ENCODE measurements around the gene PRR18.

The PRR18 gene

DNA sequence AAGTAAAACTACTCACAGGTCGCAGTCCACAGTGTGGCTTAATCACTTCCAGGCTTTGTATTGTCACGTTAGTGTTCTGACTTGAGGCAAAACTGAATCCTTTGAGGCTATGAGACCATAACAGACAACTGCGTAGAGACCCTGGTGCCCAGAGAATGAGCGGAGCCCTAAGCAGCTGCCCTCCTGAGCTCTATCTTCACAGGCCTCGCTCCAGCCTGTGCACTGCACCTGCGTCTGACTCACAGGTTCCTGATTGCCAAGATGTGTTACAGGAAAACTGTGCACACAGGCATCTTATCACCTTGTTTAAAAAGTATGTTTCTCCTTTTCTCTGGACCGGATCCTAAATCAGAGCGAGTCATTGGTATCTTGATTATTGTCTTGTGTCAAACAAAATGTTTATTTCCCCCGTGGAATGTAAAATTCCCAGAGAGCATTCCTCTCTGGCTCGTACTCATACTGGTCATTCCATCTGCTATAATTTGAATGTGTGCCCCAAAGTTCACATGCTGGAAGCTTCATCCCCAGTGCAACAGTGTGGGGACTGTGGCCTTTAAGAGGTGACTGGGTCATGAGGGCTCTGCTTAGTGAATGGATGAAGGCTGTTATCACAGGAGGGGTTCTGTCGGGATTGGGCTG, 25.7 kb downstream of the PRR18 start:
- FAIRE-seq, result no peak
- no peak for DNase-seq (ENCODE audit: insufficient read length)
- TF ChIP-seq POLR2A (IDR thresholded peaks at IDR 0.05; ENCODE audit: low read depth, low read length) (no peak), POLR2AphosphoS5 (IDR thresholded peaks at IDR 0.05; ENCODE audit: low read depth, low read length) (no peak), TAF1 (IDR thresholded peaks at IDR 0.05; ENCODE audit: borderline replicate concordance, low read depth, low read length) (no peak)

- TF ChIP-seq POLR2A (IDR thresholded peaks at IDR 0.05; ENCODE audit: low read depth, low read length), result no peak
- no peak for TF ChIP-seq TAF1 (IDR thresholded peaks at IDR 0.05; ENCODE audit: borderline replicate concordance, low read depth, low read length)
- no peak for TF ChIP-seq POLR2AphosphoS5 (IDR thresholded peaks at IDR 0.05; ENCODE audit: low read depth, low read length)
- FAIRE-seq, result no peak
- no peak for DNase-seq (ENCODE audit: insufficient read length)
Measured at GRCh38 chr6:166281104-166281503, 27.1 kb downstream of the PRR18 start.

GRCh38 chr6:166279393-166279679, 28.9 kb downstream of the PRR18 start:
- FAIRE-seq (no peak), DNase-seq (ENCODE audit: insufficient read length) (no peak)
- TF ChIP-seq POLR2A (IDR thresholded peaks at IDR 0.05; ENCODE audit: low read depth, low read length), result no peak
- TF ChIP-seq POLR2AphosphoS5 (IDR thresholded peaks at IDR 0.05; ENCODE audit: low read depth, low read length), result no peak
- TF ChIP-seq TAF1 (IDR thresholded peaks at IDR 0.05; ENCODE audit: borderline replicate concordance, low read depth, low read length), result no peak

- no peak for DNase-seq (ENCODE audit: insufficient read length)
- peak; percentile 87 for FAIRE-seq
- TF ChIP-seq POLR2A (IDR thresholded peaks at IDR 0.05; ENCODE audit: low read depth, low read length), result no peak
- TF ChIP-seq POLR2AphosphoS5 (IDR thresholded peaks at IDR 0.05; ENCODE audit: low read depth, low read length), result no peak
- no peak for TF ChIP-seq TAF1 (IDR thresholded peaks at IDR 0.05; ENCODE audit: borderline replicate concordance, low read depth, low read length)
Measured at GRCh38 chr6:166278579-166279392, 29.4 kb downstream of the PRR18 start.

DNA sequence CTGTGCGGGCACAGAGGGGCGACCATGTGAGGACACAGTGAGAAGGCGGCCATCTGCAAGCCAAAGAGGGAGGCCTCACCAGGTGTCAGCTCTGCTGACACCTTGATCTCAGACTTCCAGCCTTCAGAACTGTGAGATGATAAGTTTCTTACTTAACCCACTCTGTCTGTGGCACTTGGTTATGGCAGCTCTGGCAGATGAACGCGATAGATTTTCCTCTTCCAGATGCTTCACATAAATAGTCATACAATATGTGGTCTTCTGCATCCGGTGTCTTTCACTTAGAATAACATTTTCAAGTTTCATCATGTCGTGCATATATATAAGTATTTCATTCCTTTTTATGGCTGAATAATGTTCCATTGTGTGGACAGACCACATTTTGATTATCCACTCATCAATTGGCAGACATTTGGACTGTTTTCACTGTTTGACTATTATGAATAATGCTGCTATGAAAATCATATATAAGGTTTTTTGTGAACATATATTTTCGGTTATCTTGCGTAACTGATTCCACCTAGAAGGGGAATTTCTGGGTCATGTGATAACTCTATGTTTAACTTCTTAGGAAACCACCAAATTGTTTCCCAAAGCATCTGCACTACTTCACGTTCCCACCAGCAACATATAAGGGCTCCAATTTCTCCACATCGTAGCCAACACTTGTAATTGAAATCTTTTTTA, 30.2 kb downstream of the PRR18 start:
- TF ChIP-seq TAF1 (IDR thresholded peaks at IDR 0.05; ENCODE audit: borderline replicate concordance, low read depth, low read length) (no peak), POLR2AphosphoS5 (IDR thresholded peaks at IDR 0.05; ENCODE audit: low read depth, low read length) (no peak), POLR2A (IDR thresholded peaks at IDR 0.05; ENCODE audit: low read depth, low read length) (no peak)
- DNase-seq (ENCODE audit: insufficient read length), result no peak
- FAIRE-seq, result no peak

DNA sequence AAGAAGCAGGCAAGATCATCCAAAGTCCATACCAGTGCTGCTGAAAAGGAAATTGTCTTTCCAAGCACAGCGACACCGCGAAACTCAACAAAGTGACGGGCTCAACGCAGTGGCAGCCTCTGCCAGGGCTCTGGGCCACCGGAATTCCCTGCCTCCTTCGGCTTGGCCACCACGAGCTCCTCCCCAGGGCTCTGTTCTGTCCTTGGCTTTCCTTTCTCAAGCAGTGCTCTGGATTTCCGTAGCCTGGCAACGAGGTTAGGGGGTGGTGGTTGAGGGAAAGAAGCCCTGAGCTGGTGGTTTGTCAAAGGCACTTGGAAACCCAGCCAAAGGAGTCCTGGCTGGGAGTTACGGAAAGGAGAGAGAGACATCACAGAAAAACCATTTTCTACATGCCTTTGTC, 31.2 kb downstream of the PRR18 start:
- no peak for DNase-seq (ENCODE audit: insufficient read length)
- TF ChIP-seq POLR2AphosphoS5 (IDR thresholded peaks at IDR 0.05; ENCODE audit: low read depth, low read length), result no peak
- no peak for TF ChIP-seq POLR2A (IDR thresholded peaks at IDR 0.05; ENCODE audit: low read depth, low read length)
- no peak for TF ChIP-seq TAF1 (IDR thresholded peaks at IDR 0.05; ENCODE audit: borderline replicate concordance, low read depth, low read length)
- FAIRE-seq, result no peak

- FAIRE-seq (peak; percentile 83), DNase-seq (ENCODE audit: insufficient read length) (peak; percentile 76)
- TF ChIP-seq TAF1 (IDR thresholded peaks at IDR 0.05; ENCODE audit: borderline replicate concordance, low read depth, low read length) (no peak), POLR2AphosphoS5 (IDR thresholded peaks at IDR 0.05; ENCODE audit: low read depth, low read length) (no peak), POLR2A (IDR thresholded peaks at IDR 0.05; ENCODE audit: low read depth, low read length) (no peak)
Measured at GRCh38 chr6:166275714-166276166, 32.5 kb downstream of the PRR18 start.

DNA sequence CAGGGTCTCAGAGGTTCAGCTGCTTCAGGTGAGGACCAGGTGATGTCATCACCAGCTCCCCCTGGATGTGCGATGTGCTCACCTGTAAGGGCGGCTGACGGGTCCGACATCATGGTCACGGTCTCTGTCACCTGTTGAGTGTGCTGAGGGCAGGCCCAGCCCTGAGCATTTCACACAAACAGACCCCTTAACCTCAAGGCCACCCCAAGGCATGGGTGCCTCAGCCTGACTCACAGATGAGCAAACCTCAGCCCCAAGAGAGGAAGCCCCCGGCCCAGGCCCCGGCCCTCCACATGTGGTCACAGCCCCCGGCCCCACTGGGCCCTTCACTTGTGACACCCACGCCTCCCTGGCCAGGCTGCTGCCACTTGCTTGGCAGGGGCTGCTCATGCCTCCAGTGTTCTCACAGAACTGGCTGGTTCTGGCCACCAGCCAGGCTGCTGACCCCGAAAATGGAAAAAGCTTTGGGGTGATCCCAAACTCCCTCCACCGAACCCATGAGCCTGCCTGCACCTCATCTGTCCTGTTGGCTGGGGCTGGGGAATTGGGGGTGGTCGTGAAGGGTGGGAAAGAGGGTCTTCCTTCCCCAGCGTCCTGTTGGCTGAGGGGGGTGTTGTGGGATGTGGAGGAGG, 33.3 kb downstream of the PRR18 start:
- DNase-seq (ENCODE audit: insufficient read length), result no peak
- FAIRE-seq, result no peak
- TF ChIP-seq TAF1 (IDR thresholded peaks at IDR 0.05; ENCODE audit: borderline replicate concordance, low read depth, low read length) (no peak), POLR2A (IDR thresholded peaks at IDR 0.05; ENCODE audit: low read depth, low read length) (no peak), POLR2AphosphoS5 (IDR thresholded peaks at IDR 0.05; ENCODE audit: low read depth, low read length) (no peak)

GRCh38 chr6:166274163-166274562, 34.0 kb downstream of the PRR18 start:
- DNase-seq (ENCODE audit: insufficient read length) (no peak), FAIRE-seq (no peak)
- TF ChIP-seq POLR2AphosphoS5 (IDR thresholded peaks at IDR 0.05; ENCODE audit: low read depth, low read length), result no peak
- no peak for TF ChIP-seq POLR2A (IDR thresholded peaks at IDR 0.05; ENCODE audit: low read depth, low read length)
- TF ChIP-seq TAF1 (IDR thresholded peaks at IDR 0.05; ENCODE audit: borderline replicate concordance, low read depth, low read length), result no peak

GRCh38 chr6:166271376-166271765, 36.8 kb downstream of the PRR18 start:
- no peak for TF ChIP-seq POLR2A (IDR thresholded peaks at IDR 0.05; ENCODE audit: low read depth, low read length)
- TF ChIP-seq TAF1 (IDR thresholded peaks at IDR 0.05; ENCODE audit: borderline replicate concordance, low read depth, low read length), result no peak
- no peak for TF ChIP-seq POLR2AphosphoS5 (IDR thresholded peaks at IDR 0.05; ENCODE audit: low read depth, low read length)
- FAIRE-seq (no peak), DNase-seq (ENCODE audit: insufficient read length) (no peak)

DNA sequence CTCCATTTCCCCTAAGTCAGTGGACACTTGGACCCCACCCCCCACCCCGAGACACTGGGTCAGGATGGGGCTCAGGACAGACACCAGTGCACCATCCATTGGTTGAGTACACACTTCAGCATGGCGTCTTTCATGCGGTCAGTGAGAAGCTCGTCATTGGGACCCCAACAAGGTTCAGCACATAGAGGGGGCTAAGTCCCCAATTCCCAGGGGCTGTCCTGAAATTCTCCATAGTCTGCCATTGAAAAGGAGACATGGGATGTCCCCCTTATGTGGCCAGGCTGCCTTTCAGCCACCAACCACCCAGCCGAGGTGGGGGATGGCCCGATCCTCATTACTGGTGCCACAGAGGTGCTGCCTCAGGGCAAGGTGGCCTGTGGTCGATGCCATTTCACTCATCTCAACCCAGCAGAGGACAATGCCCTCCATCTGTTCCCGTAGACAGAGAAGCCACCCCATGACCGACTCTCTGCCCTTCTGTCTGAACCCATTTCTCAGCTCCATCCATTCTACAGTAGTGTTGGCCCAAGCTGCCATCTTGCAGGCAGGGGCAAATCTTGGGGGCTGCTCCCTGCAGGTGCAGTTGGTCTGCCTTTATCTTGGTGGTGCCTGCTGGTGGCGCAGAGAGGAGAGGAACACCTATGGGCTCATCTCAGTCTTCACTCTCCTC, 37.4 kb downstream of the PRR18 start:
- FAIRE-seq (no peak), DNase-seq (ENCODE audit: insufficient read length) (no peak)
- TF ChIP-seq POLR2A (IDR thresholded peaks at IDR 0.05; ENCODE audit: low read depth, low read length), result no peak
- no peak for TF ChIP-seq TAF1 (IDR thresholded peaks at IDR 0.05; ENCODE audit: borderline replicate concordance, low read depth, low read length)
- no peak for TF ChIP-seq POLR2AphosphoS5 (IDR thresholded peaks at IDR 0.05; ENCODE audit: low read depth, low read length)

Measured in GM12892 (cell line).